Left renal cortex interstitium (tissue), 4 donors: Measurements from ENCODE around the gene IL17D. TPM values are rescaled to one million over a fixed set of nuclear protein-coding genes. Genes with fewer than 3 reads are reported as not detected.
"Not testable (repeated sequence)": the region's sequence is repeated elsewhere in the genome, so short reads cannot be mapped to it uniquely, and the experiment has no call there.

ENCODE experiments used
- DNase-seq, 4 donors: peaks; one replicate each; pipeline ENCODE4 v3.0.0-alpha.2; 2013; ENCODE audit warnings: low read depth in 4 of 4, low spot score in 2 of 4, missing footprints in 1 of 4
- polyA plus RNA-seq, 4 donors: library from polyadenylated mRNA; unstranded; fragments of 120-200 nt; gene quantifications; one replicate each; pipeline ENCODE4 v1.2.1, GENCODE V29; 2013; ENCODE audit not compliant: insufficient read length in 4 of 4

IL17D gene
- 10 to 100 TPM in 1 of 4 donors, 1 to 10 TPM in 3; 7.8 to 13.8 (median 8.7) TPM for polyA plus RNA-seq

- peak in 2 of 4 donors; percentile 25 to 41 for DNase-seq
Observed at GRCh38 chr13:20702915-20703779, at the start of gene IL17D. Gene IL17D (plus strand): TSS chr13:20703699. CDS start chr13:20704002, 303 bp downstream.

- no peak for DNase-seq
Observed at GRCh38 chr13:20654156-20654555, 49.3 kb upstream of the IL17D start.

- DNase-seq, result no peak
Observed at GRCh38 chr13:20658451-20659040, 45.0 kb upstream of the IL17D start.

GRCh38 chr13:20664351-20664750, 39.1 kb upstream of the IL17D start:
- DNase-seq, result no peak

- no peak for DNase-seq
Observed at GRCh38 chr13:20666948-20667347, 36.6 kb upstream of the IL17D start.

GRCh38 chr13:20667857-20668437, 35.6 kb upstream of the IL17D start:
- DNase-seq, result no peak

- DNase-seq, result no peak
Observed at GRCh38 chr13:20669162-20669561, 34.3 kb upstream of the IL17D start.

- DNase-seq, result no peak
Observed at GRCh38 chr13:20671789-20672188, 31.7 kb upstream of the IL17D start.

GRCh38 chr13:20672772-20673171, 30.7 kb upstream of the IL17D start:
- DNase-seq, result no peak

- no peak for DNase-seq
Observed at GRCh38 chr13:20673715-20674114, 29.8 kb upstream of the IL17D start.

GRCh38 chr13:20676213-20676612, 27.3 kb upstream of the IL17D start:
- DNase-seq, result no peak

- not testable (repeated sequence) for DNase-seq
Observed at GRCh38 chr13:20678606-20679005, 24.9 kb upstream of the IL17D start.

GRCh38 chr13:20679879-20680278, 23.6 kb upstream of the IL17D start:
- no peak for DNase-seq

GRCh38 chr13:20680416-20681080, 23.0 kb upstream of the IL17D start:
- no peak for DNase-seq

- not testable (repeated sequence) for DNase-seq
Observed at GRCh38 chr13:20681481-20681880, 22.0 kb upstream of the IL17D start.

GRCh38 chr13:20682061-20682460, 21.4 kb upstream of the IL17D start:
- DNase-seq, result no peak

- no peak for DNase-seq
Observed at GRCh38 chr13:20684041-20684440, 19.5 kb upstream of the IL17D start.

GRCh38 chr13:20684546-20684945, 19.0 kb upstream of the IL17D start:
- DNase-seq, result no peak

- DNase-seq, result no peak
Observed at GRCh38 chr13:20685092-20685491, 18.4 kb upstream of the IL17D start.

- DNase-seq, result no peak
Observed at GRCh38 chr13:20686167-20686566, 17.3 kb upstream of the IL17D start.
